ENCODE measurements around the gene PRKAG1.

PRKAG1 gene

GRCh38 chr12:49060237-49061156 lies 41.9 kb upstream of the PRKAG1 start, which contains the start of gene KMT2D (continued):
- TF ChIP-seq ZBTB44 (tag by site-specific recombination; IDR thresholded peaks at IDR 0.05) = peak; percentile 90
- peak; percentile 86 for TF ChIP-seq ZNF394 (tag by site-specific recombination; IDR thresholded peaks at IDR 0.05; ENCODE audit: borderline replicate concordance)
- 0 out of 2 replicates have a peak, but pooled peaks have one; percentile 54 for TF ChIP-seq ZNF747 (tag by site-specific recombination; IDR thresholded peaks at IDR 0.05)
- TF ChIP-seq ZBTB1 (tag by site-specific recombination; IDR thresholded peaks at IDR 0.05) = peak; percentile 75
- peak; percentile 96 for TF ChIP-seq ZNF146 (tag by site-specific recombination; IDR thresholded peaks at IDR 0.05)
- TF ChIP-seq ZBTB8A (tag by site-specific recombination; IDR thresholded peaks at IDR 0.05) = peak; percentile 91
- TF ChIP-seq INSM2 (tag by site-specific recombination; IDR thresholded peaks at IDR 0.05) = peak; percentile 95
- peak; percentile 87; the same call in 1 of the 2 replicates for TF ChIP-seq ZNF792 (tag by site-specific recombination; IDR thresholded peaks at IDR 0.05)
- TF ChIP-seq ZNF530 (tag by site-specific recombination; IDR thresholded peaks at IDR 0.05; ENCODE audit: low read depth) = no peak
- no peak for TF ChIP-seq BCL6B (tag by site-specific recombination; IDR thresholded peaks at IDR 0.05)
- TF ChIP-seq ZNF544 (tag by site-specific recombination; IDR thresholded peaks at IDR 0.05) = no peak
- TF ChIP-seq ZNF148 (tag by site-specific recombination; IDR thresholded peaks at IDR 0.05; ENCODE audit: borderline replicate concordance) = peak; percentile 94
- peak; percentile 68; the same call in 1 of the 2 replicates for TF ChIP-seq ZNF596 (tag by site-specific recombination; IDR thresholded peaks at IDR 0.05)
- TF ChIP-seq ZBTB11 (tag by site-specific recombination; conservative IDR thresholded peaks at IDR 0.05; ENCODE audit: low read depth) = peak; percentile 94
- peak; percentile 79 for TF ChIP-seq MYNN (tag by site-specific recombination; IDR thresholded peaks at IDR 0.05; ENCODE audit: borderline replicate concordance)
- TF ChIP-seq RBAK (tag by site-specific recombination; IDR thresholded peaks at IDR 0.05) = peak; percentile 48; the same call in 1 of the 2 replicates
- TF ChIP-seq KLF8 (tag by site-specific recombination; IDR thresholded peaks at IDR 0.05) = peak; percentile 99
- TF ChIP-seq PRDM2 (tag by site-specific recombination; IDR thresholded peaks at IDR 0.05; ENCODE audit: borderline replicate concordance) = peak; percentile 75
- TF ChIP-seq ZNF266 (tag by site-specific recombination; IDR thresholded peaks at IDR 0.05; ENCODE audit: low read depth) = no peak
- peak; percentile 98 for TF ChIP-seq BCL11B (tag by site-specific recombination; IDR thresholded peaks at IDR 0.05; ENCODE audit: low read depth)

Data from HEK293 (cell line).